Activated B cell treated with CpG ODN at 0.5 μM for 24 hours (primary cell): ENCODE results near the gene SPHK1. TPM values are rescaled to one million over a fixed set of nuclear protein-coding genes. Genes with fewer than 3 reads are reported as not detected.

Source experiments
- ATAC-seq: fragments of 200-7000 bp; cut with Tn5 transposase; one replicate; pipeline ENCODE4 v1.10.0; 2021; ENCODE audit warnings: low read depth, mild to moderate bottlenecking, moderate library complexity
- CTCF ChIA-PET: fragments of 350-600 bp; sonication (Branson Sonifier 250); formaldehyde crosslinking; loops from one replicate; lab custom pipeline; 2021; ENCODE audit warnings: antibody characterized with exemption; lab: Charles Lee
- POLR2A ChIA-PET: fragments of 350-600 bp; sonication (Branson Sonifier 250); formaldehyde crosslinking; loops from one replicate; lab custom pipeline; 2021; ENCODE audit warnings: antibody characterized with exemption; lab: Charles Lee
- DNase-seq: peaks from one replicate; pipeline ENCODE4 v3.0.0; 2022
- H3K27ac Mint-ChIP-seq: one replicate; pipeline ENCODE4 v1.8.0; 2020; ENCODE audit warnings: mixed read lengths
- H3K27me3 Mint-ChIP-seq: one replicate; pipeline ENCODE4 v1.8.0; 2021; ENCODE audit warnings: mixed read lengths
- H3K36me3 Mint-ChIP-seq: one replicate; pipeline ENCODE4 v1.8.0; 2021; ENCODE audit warnings: low read depth, mixed read lengths
- H3K4me1 Mint-ChIP-seq: one replicate; pipeline ENCODE4 v1.8.0; 2021; ENCODE audit warnings: mixed read lengths
- H3K4me3 Mint-ChIP-seq: one replicate; pipeline ENCODE4 v1.8.0; 2020; ENCODE audit warnings: mild to moderate bottlenecking, mixed read lengths
- H3K9me3 Mint-ChIP-seq: one replicate; pipeline ENCODE4 v1.8.0; 2020; ENCODE audit warnings: mixed read lengths
- CTCF ChIP-seq: fragments of 200-600 bp; IDR thresholded peaks from one replicate; pipeline ENCODE4 v1.8.0; 2022; ENCODE audit warnings: antibody characterized with exemption, mild to moderate bottlenecking
- intact Hi-C: fragments of 100-400 bp; cut with micrococcal nuclease; formaldehyde crosslinking; loops from one replicate; pipeline ENCODE4 v1.15.1; 2024
- total RNA-seq: library from RNA; stranded (reverse); gene quantifications from 2 replicates; pipeline ENCODE4 v1.2.3, GENCODE V29; 2022

SPHK1 gene
- total RNA-seq, 1 donor from 2014 or later: 1.1 TPM

GRCh38 chr17:76360461-76360860 lies 23.9 kb upstream of the SPHK1 start:
- no peak for ATAC-seq
- no peaks in the 10 kb centered on the region for H3K9me3 Mint-ChIP-seq
- H3K27me3 Mint-ChIP-seq: no peaks in the 10 kb centered on the region
- DNase-seq: no peak
- POLR2A ChIA-PET: no interaction called here
- peaks cover 7% of the 10 kb centered on the region for H3K4me1 Mint-ChIP-seq
- TF ChIP-seq CTCF: no peak
- intact Hi-C loops: no loop called here
- H3K4me3 Mint-ChIP-seq: no peak overlapping the region
- CTCF ChIA-PET: no interaction called here
- H3K36me3 Mint-ChIP-seq: no peaks in the 10 kb centered on the region
- H3K27ac Mint-ChIP-seq: no peak overlapping the region

GRCh38 chr17:76363107-76363842 lies 21.1 kb upstream of the SPHK1 start:
- CTCF ChIA-PET: no interaction called here
- Mint-ChIP-seq H3K9me3 (no peaks in the 10 kb centered on the region), H3K36me3 (no peaks in the 10 kb centered on the region), H3K27ac (no peak overlapping the region), H3K4me1 (peaks cover 3% of the 10 kb centered on the region), H3K4me3 (no peak overlapping the region), H3K27me3 (no peaks in the 10 kb centered on the region)
- no peak for DNase-seq
- intact Hi-C loops: no loop called here
- ATAC-seq: no peak
- POLR2A ChIA-PET: interaction anchor here (0.6 to 0.7 kb wide), 2 partner anchors 41 to 258 kb away, joined by 3 to 5 read pairs; no protein-coding TSS in a partner anchor
- TF ChIP-seq CTCF: no peak

GRCh38 chr17:76365256-76365903 lies 19.0 kb upstream of the SPHK1 start:
- H3K27ac Mint-ChIP-seq: no peak overlapping the region

GRCh38 chr17:76366247-76366646 lies 18.2 kb upstream of the SPHK1 start:
- no peak overlapping the region for H3K4me3 Mint-ChIP-seq
- ATAC-seq: no peak
- POLR2A ChIA-PET: interaction anchor here (0.5 kb wide), 1 partner anchor 149 kb away, joined by 8 read pairs; no protein-coding TSS in a partner anchor
- no peak overlapping the region for H3K27ac Mint-ChIP-seq
- intact Hi-C loops: no loop called here
- TF ChIP-seq CTCF: no peak
- peaks cover 3% of the 10 kb centered on the region for H3K4me1 Mint-ChIP-seq
- peaks cover 2% of the 10 kb centered on the region for H3K27me3 Mint-ChIP-seq
- no peaks in the 10 kb centered on the region for H3K36me3 Mint-ChIP-seq
- no peaks in the 10 kb centered on the region for H3K9me3 Mint-ChIP-seq
- CTCF ChIA-PET: interaction anchor here (0.8 to 1.4 kb wide), 2 partner anchors 32 kb away, joined by 4 to 6 read pairs; no protein-coding TSS in a partner anchor
- DNase-seq: no peak

More at GRCh38 chr17:76365256-76365903, 19.0 kb upstream of the SPHK1 start:
- Mint-ChIP-seq H3K4me3 (no peak overlapping the region), H3K9me3 (no peaks in the 10 kb centered on the region), H3K27me3 (peaks cover 2% of the 10 kb centered on the region), H3K4me1 (peaks cover 3% of the 10 kb centered on the region), H3K36me3 (no peaks in the 10 kb centered on the region)
- ChIA-PET POLR2A (interaction anchor here (0.5 to 0.6 kb wide), 4 partner anchors 17 to 524 kb away, joined by 3 to 5 read pairs (median 3); no protein-coding TSS in a partner anchor), CTCF (interaction anchor here (1.4 kb wide), 1 partner anchor 33 kb away, joined by 6 read pairs; no protein-coding TSS in a partner anchor)
- DNase-seq: no peak
- TF ChIP-seq CTCF: no peak
- intact Hi-C loops: no loop called here
- ATAC-seq: no peak

GRCh38 chr17:76367642-76368041 lies 16.8 kb upstream of the SPHK1 start:
- Mint-ChIP-seq H3K4me3 (no peak overlapping the region), H3K27ac (no peak overlapping the region), H3K27me3 (peaks cover 4% of the 10 kb centered on the region), H3K9me3 (no peaks in the 10 kb centered on the region), H3K4me1 (peaks cover 3% of the 10 kb centered on the region), H3K36me3 (no peaks in the 10 kb centered on the region)
- CTCF ChIA-PET: interaction anchor here (0.5 kb wide), 1 partner anchor 167 kb away, joined by 3 read pairs; no protein-coding TSS in a partner anchor
- intact Hi-C loops: no loop called here
- POLR2A ChIA-PET: no interaction called here
- no peak for DNase-seq
- ATAC-seq: no peak
- TF ChIP-seq CTCF: no peak
